OCI-M2 (cell line): Measurements from ENCODE around the gene SSH2.

Experiments
- DNase-seq: peaks from one replicate; lab custom pipeline; 2025; ENCODE audit not compliant: unreplicated experiment; lab: John Stamatoyannopoulos, UW

SSH2 gene

GRCh38 chr17:29642171-29642611 lies 287.8 kb downstream of the SSH2 start:
- no peak for DNase-seq

GRCh38 chr17:29640981-29641642 lies 288.9 kb downstream of the SSH2 start:
- DNase-seq = no peak

- no peak for DNase-seq
Measured at GRCh38 chr17:29640413-29640812, 289.6 kb downstream of the SSH2 start.

GRCh38 chr17:29633886-29634285 lies 296.1 kb downstream of the SSH2 start:
- DNase-seq = no peak

- DNase-seq = no peak
Measured at GRCh38 chr17:29630630-29631193, 299.3 kb downstream of the SSH2 start.

GRCh38 chr17:29629839-29630238 lies 300.2 kb downstream of the SSH2 start:
- no peak for DNase-seq

GRCh38 chr17:29628644-29629043 lies 301.4 kb downstream of the SSH2 start:
- no peak for DNase-seq

- no peak for DNase-seq
Measured at GRCh38 chr17:29627951-29628350, 302.1 kb downstream of the SSH2 start.

- DNase-seq = no peak
Measured at GRCh38 chr17:29625037-29625750, 304.8 kb downstream of the SSH2 start.

- no peak for DNase-seq
Measured at GRCh38 chr17:29624586-29624985, 305.4 kb downstream of the SSH2 start.

- DNase-seq = no peak
Measured at GRCh38 chr17:29623283-29623647, 306.8 kb downstream of the SSH2 start.

GRCh38 chr17:29622337-29623282 lies 307.4 kb downstream of the SSH2 start, which contains the start of gene CORO6:
TSS of gene CORO6 (minus strand) at chr17:29622912. CDS start at chr17:29621421, 1,491 bp downstream.
- peak; percentile 41 for DNase-seq

- no peak for DNase-seq
Measured at GRCh38 chr17:29621751-29622194, 308.3 kb downstream of the SSH2 start.

- no peak for DNase-seq
Measured at GRCh38 chr17:29620779-29621500, 309.1 kb downstream of the SSH2 start.

- DNase-seq = no peak
Measured at GRCh38 chr17:29620271-29620670, 309.8 kb downstream of the SSH2 start.

GRCh38 chr17:29619251-29619650 lies 310.8 kb downstream of the SSH2 start:
- no peak for DNase-seq

GRCh38 chr17:29618272-29619065 lies 311.6 kb downstream of the SSH2 start:
- DNase-seq = no peak

GRCh38 chr17:29617481-29618271 lies 312.4 kb downstream of the SSH2 start:
- no peak for DNase-seq

GRCh38 chr17:29617125-29617480 lies 312.9 kb downstream of the SSH2 start:
- no peak for DNase-seq
